Suppressor macrophage (primary cell): Measurements from ENCODE around the gene JAKMIP3.

Source experiments
- DNase-seq, 4 experiments: peaks; one replicate each; pipeline ENCODE4 v3.0.0-alpha.2; 2020 to 2022

The JAKMIP3 gene

GRCh38 chr10:132113766-132114365, 48.1 kb downstream of the JAKMIP3 start:
- no peak for DNase-seq

GRCh38 chr10:132114953-132115520, 49.3 kb downstream of the JAKMIP3 start:
- no peak for DNase-seq
